ENCODE data around the gene ACSM2A. TPM values are rescaled to one million over a fixed set of nuclear protein-coding genes. Genes with fewer than 3 reads are reported as not detected.
"Not testable (repeated sequence)": the region's sequence is repeated elsewhere in the genome, so short reads cannot be mapped to it uniquely, and the experiment has no call there.

ACSM2A gene
- polyA plus RNA-seq, 2 of the 4 experiments (the other 2 are of a cell fraction) = not detected

GRCh38 chr16:20460313-20460712 lies 9.0 kb downstream of the ACSM2A start:
- 43% methylated on average over 3 of the region's 4 CpGs for WGBS (ENCODE audit: missing lambda C conversion rate)
- FAIRE-seq = peak; percentile 28
- H3K4me2 ChIP-seq; CTCF ChIA-PET; DNase-seq (ENCODE audit: low read depth in 1 of 2, low spot score in 1 of 2); ATAC-seq; H3K9me3 ChIP-seq; H3K4me1 ChIP-seq; POLR2A ChIA-PET; H3K27ac ChIP-seq; H3K4me3 ChIP-seq: not testable (repeated sequence)

- H3K9me3 ChIP-seq; POLR2A ChIA-PET; H3K4me1 ChIP-seq; H3K27ac ChIP-seq; H3K4me3 ChIP-seq; ATAC-seq; CTCF ChIA-PET; DNase-seq (ENCODE audit: low read depth in 1 of 2, low spot score in 1 of 2); FAIRE-seq; H3K4me2 ChIP-seq: not testable (repeated sequence)
- TF ChIP-seq REST (IDR thresholded peaks at IDR 0.05) = peak; percentile 61; the same call in 1 of the 2 replicates
Measured at GRCh38 chr16:20468954-20469353, 17.6 kb downstream of the ACSM2A start.

- DNase-seq (ENCODE audit: low read depth in 1 of 2, low spot score in 1 of 2); H3K4me1 ChIP-seq; POLR2A ChIA-PET; H3K9me3 ChIP-seq; CTCF ChIA-PET; H3K27ac ChIP-seq; H3K4me2 ChIP-seq; ATAC-seq; H3K4me3 ChIP-seq; FAIRE-seq: not testable (repeated sequence)
- WGBS (ENCODE audit: missing lambda C conversion rate) = 21% methylated on average over 2 of the region's 2 CpGs
Measured at GRCh38 chr16:20469930-20470329, 18.6 kb downstream of the ACSM2A start.

GRCh38 chr16:20470732-20471131 lies 19.4 kb downstream of the ACSM2A start:
- WGBS (ENCODE audit: missing lambda C conversion rate) = 19% methylated on average over 1 of the region's 1 CpG
- FAIRE-seq; H3K4me3 ChIP-seq; ATAC-seq; CTCF ChIA-PET; H3K4me1 ChIP-seq; POLR2A ChIA-PET; H3K4me2 ChIP-seq; H3K27ac ChIP-seq; H3K9me3 ChIP-seq; DNase-seq (ENCODE audit: low read depth in 1 of 2, low spot score in 1 of 2): not testable (repeated sequence)

GRCh38 chr16:20477188-20477744 lies 25.9 kb downstream of the ACSM2A start:
- H3K4me3 ChIP-seq; H3K27ac ChIP-seq; DNase-seq (ENCODE audit: low read depth in 1 of 2, low spot score in 1 of 2); H3K9me3 ChIP-seq; H3K4me2 ChIP-seq; POLR2A ChIA-PET; FAIRE-seq; ATAC-seq; CTCF ChIA-PET; H3K4me1 ChIP-seq: not testable (repeated sequence)
- 11% methylated on average over 2 of the region's 2 CpGs for WGBS (ENCODE audit: missing lambda C conversion rate)

- H3K4me2 ChIP-seq; H3K4me3 ChIP-seq; FAIRE-seq; H3K4me1 ChIP-seq; H3K9me3 ChIP-seq; H3K27ac ChIP-seq; DNase-seq (ENCODE audit: low read depth in 1 of 2, low spot score in 1 of 2); ATAC-seq; POLR2A ChIA-PET: not testable (repeated sequence)
- 20% methylated on average over 1 of the region's 1 CpG for WGBS (ENCODE audit: missing lambda C conversion rate)
- CTCF ChIA-PET = interaction anchor here (1.6 kb wide), 1 partner anchor 21 kb away, joined by 5 read pairs; no protein-coding TSS in a partner anchor
Measured at GRCh38 chr16:20483989-20484388, 32.7 kb downstream of the ACSM2A start.

- no peak for DNase-seq (ENCODE audit: low read depth in 1 of 2, low spot score in 1 of 2)
- CTCF ChIA-PET = no interaction called here
- no peak for FAIRE-seq
- no peak for TF ChIP-seq RAD21 (conservative IDR thresholded peaks at IDR 0.05 in 1 of 2, IDR thresholded peaks at IDR 0.05 in 1 of 2)
- no peak for TF ChIP-seq CEBPB (IDR thresholded peaks at IDR 0.05)
- no peak for TF ChIP-seq E2F6 (IDR thresholded peaks at IDR 0.05; ENCODE audit: borderline replicate concordance, low read depth)
- TF ChIP-seq HES2 (IDR thresholded peaks at IDR 0.05) = no peak
- no peak for TF ChIP-seq SREBF2 (IDR thresholded peaks at IDR 0.05)
- no peak for TF ChIP-seq ELK1 (IDR thresholded peaks at IDR 0.05; ENCODE audit: low read depth, low read length)
- no peak for TF ChIP-seq GATA3 (IDR thresholded peaks at IDR 0.05; ENCODE audit: borderline replicate concordance)
- TF ChIP-seq CBX2 (IDR thresholded peaks at IDR 0.05; ENCODE audit: borderline replicate concordance, low read depth) = no peak
- TF ChIP-seq NPAS2 (CRISPR knock-in tag; IDR thresholded peaks at IDR 0.05; ENCODE audit: borderline replicate concordance) = no peak
- no peak for TF ChIP-seq EHF (CRISPR knock-in tag; IDR thresholded peaks at IDR 0.05)
- no peak for TF ChIP-seq CHD2 (IDR thresholded peaks at IDR 0.05; ENCODE audit: low read length, partially characterized antibody)
- Histone ChIP-seq H3K27ac (no peak overlapping the region), H3K4me3 (no peak overlapping the region), H3K4me2 (no peak overlapping the region), H3K9me3 (no peaks in the 10 kb centered on the region), H3K4me1 (no peaks in the 10 kb centered on the region)
- ATAC-seq = no peak
- 0% methylated on average over 1 of the region's 1 CpG for WGBS (ENCODE audit: missing lambda C conversion rate)
- POLR2A ChIA-PET = no interaction called here
Measured at GRCh38 chr16:20484726-20485125, 33.4 kb downstream of the ACSM2A start.
